Gastroesophageal sphincter (tissue), 3 donors: ENCODE data around the gene CCDC28A.

ENCODE experiments used
- CTCF ChIP-seq, 4 experiments: fragments of 200-600 bp in 2 of 4; fragments of 450-650 bp in 2 of 4; sonication (generic) in 1 of 4; IDR thresholded peaks; one replicate each; pipeline ENCODE4 v1.5.1; 2017 to 2019; ENCODE audit warnings: antibody characterized with exemption in 4 of 4, mild to moderate bottlenecking in 2 of 4, moderate library complexity in 2 of 4
- POLR2AphosphoS5 ChIP-seq: sonication (generic); formaldehyde crosslinking; IDR thresholded peaks from one replicate; pipeline ENCODE4 v1.6.1; 2017; ENCODE audit warnings: antibody characterized with exemption

GRCh38 chr6:138818496-138819194, 45.1 kb downstream of the CCDC28A start:
- no peak for TF ChIP-seq POLR2AphosphoS5
- TF ChIP-seq CTCF (IDR thresholded peaks at IDR 0.05) = no peak
